ENCODE measurements around the gene TMEM114. TPM values are rescaled to one million over a fixed set of nuclear protein-coding genes. Genes with fewer than 3 reads are reported as not detected.

TMEM114 gene
- total and polyA plus RNA-seq, 4 experiments from 2014 or later: not detected

- DNase-seq: no peak
- Mint-ChIP-seq H3K27ac (no peak overlapping the region), H3K4me3 (no peak overlapping the region), H3K4me1 (no peaks in the 10 kb centered on the region), H3K27me3 (peaks cover 12 to 13% of the 10 kb centered on the region in 2 donors), H3K9me3 (peaks cover 0 to 2% (median 0%) of the 10 kb centered on the region in 8 donors), H3K36me3 (no peaks in the 10 kb centered on the region)
- POLR2A ChIA-PET (ENCODE audit: partially characterized antibody): no interaction called here
- no peak overlapping the region for H3K4me3 ChIP-seq (ENCODE audit: low read length in 2 of 2)
- H3K4me1 ChIP-seq (ENCODE audit: insufficient read depth, low read length): no peaks in the 10 kb centered on the region
- CTCF ChIA-PET (ENCODE audit: partially characterized antibody): no interaction called here
- intact Hi-C loops (cut with micrococcal nuclease): no loop called here
- no peak overlapping the region for H3K27ac ChIP-seq (ENCODE audit: low read depth, low read length)
- H3K36me3 ChIP-seq (ENCODE audit: insufficient read depth, low read length): no peaks in the 10 kb centered on the region
- H3K27me3 ChIP-seq (ENCODE audit: insufficient read depth, low read length): no peaks in the 10 kb centered on the region
- H3K9me3 ChIP-seq (ENCODE audit: control insufficient read depth in 1 of 2, low read length in 2 of 2): no peaks in the 10 kb centered on the region
Measured at GRCh38 chr16:8537691-8538342, 52.5 kb downstream of the TMEM114 start.

GRCh38 chr16:8533509-8533908 is 56.8 kb downstream of the TMEM114 start:
- H3K4me3 ChIP-seq (ENCODE audit: low read length in 2 of 2): no peak overlapping the region
- H3K4me1 Mint-ChIP-seq: no peaks in the 10 kb centered on the region
- ChIA-PET POLR2A (ENCODE audit: partially characterized antibody) (no interaction called here), CTCF (ENCODE audit: partially characterized antibody) (no interaction called here)
- H3K9me3 ChIP-seq (ENCODE audit: control insufficient read depth in 1 of 2, low read length in 2 of 2): no peaks in the 10 kb centered on the region
- no peaks in the 10 kb centered on the region for H3K36me3 ChIP-seq (ENCODE audit: insufficient read depth, low read length)
- DNase-seq: no peak
- H3K27me3 ChIP-seq (ENCODE audit: insufficient read depth, low read length): no peaks in the 10 kb centered on the region
- H3K27me3 Mint-ChIP-seq: peaks cover 13 to 14% of the 10 kb centered on the region in 2 donors
- H3K27ac ChIP-seq (ENCODE audit: low read depth, low read length): no peak overlapping the region
- no peak overlapping the region for H3K27ac Mint-ChIP-seq
- no peaks in the 10 kb centered on the region for H3K36me3 Mint-ChIP-seq
- intact Hi-C loops (cut with micrococcal nuclease): no loop called here
- H3K4me3 Mint-ChIP-seq: no peak overlapping the region
- H3K9me3 Mint-ChIP-seq: peaks cover 0 to 2% (median 0%) of the 10 kb centered on the region in 8 donors
- no peaks in the 10 kb centered on the region for H3K4me1 ChIP-seq (ENCODE audit: insufficient read depth, low read length)

- Mint-ChIP-seq H3K4me3 (peak overlapping the region in 1 of 8 donors; percentile 38), H3K27me3 (peaks cover 10 to 16% of the 10 kb centered on the region in 2 donors), H3K36me3 (no peaks in the 10 kb centered on the region), H3K9me3 (peaks cover 0 to 2% (median 0%) of the 10 kb centered on the region in 8 donors), H3K27ac (no peak overlapping the region), H3K4me1 (no peaks in the 10 kb centered on the region)
- DNase-seq: no peak
- ChIA-PET POLR2A (ENCODE audit: partially characterized antibody) (no interaction called here), CTCF (ENCODE audit: partially characterized antibody) (no interaction called here)
- no peak overlapping the region for H3K27ac ChIP-seq (ENCODE audit: low read depth, low read length)
- intact Hi-C loops (cut with micrococcal nuclease): no loop called here
- H3K36me3 ChIP-seq (ENCODE audit: insufficient read depth, low read length): no peaks in the 10 kb centered on the region
- no peaks in the 10 kb centered on the region for H3K9me3 ChIP-seq (ENCODE audit: control insufficient read depth in 1 of 2, low read length in 2 of 2)
- no peaks in the 10 kb centered on the region for H3K27me3 ChIP-seq (ENCODE audit: insufficient read depth, low read length)
- no peak overlapping the region for H3K4me3 ChIP-seq (ENCODE audit: low read length in 2 of 2)
- no peaks in the 10 kb centered on the region for H3K4me1 ChIP-seq (ENCODE audit: insufficient read depth, low read length)
Measured at GRCh38 chr16:8530752-8531384, 59.4 kb downstream of the TMEM114 start.

GRCh38 chr16:8528471-8528870 is 61.8 kb downstream of the TMEM114 start:
- Mint-ChIP-seq H3K36me3 (no peaks in the 10 kb centered on the region), H3K27me3 (peaks cover 7 to 16% of the 10 kb centered on the region in 2 donors)
- intact Hi-C loops (cut with micrococcal nuclease): no loop called here

GRCh38 chr16:8523932-8524331 is 66.4 kb downstream of the TMEM114 start:
- Histone ChIP-seq H3K9me3 (ENCODE audit: control insufficient read depth in 1 of 2, low read length in 2 of 2) (no peaks in the 10 kb centered on the region), H3K27me3 (ENCODE audit: insufficient read depth, low read length) (no peaks in the 10 kb centered on the region), H3K36me3 (ENCODE audit: insufficient read depth, low read length) (no peaks in the 10 kb centered on the region), H3K4me3 (ENCODE audit: low read length in 2 of 2) (no peak overlapping the region), H3K4me1 (ENCODE audit: insufficient read depth, low read length) (no peaks in the 10 kb centered on the region), H3K27ac (ENCODE audit: low read depth, low read length) (no peak overlapping the region)
- ChIA-PET CTCF (ENCODE audit: partially characterized antibody) (no interaction called here), POLR2A (ENCODE audit: partially characterized antibody) (no interaction called here)
- H3K27ac Mint-ChIP-seq: no peak overlapping the region
- H3K36me3 Mint-ChIP-seq: no peaks in the 10 kb centered on the region
- no peaks in the 10 kb centered on the region for H3K9me3 Mint-ChIP-seq
- H3K4me1 Mint-ChIP-seq: no peaks in the 10 kb centered on the region
- DNase-seq: no peak
- H3K4me3 Mint-ChIP-seq: no peak overlapping the region
- H3K27me3 Mint-ChIP-seq: peaks cover 6 to 9% of the 10 kb centered on the region in 2 donors
- intact Hi-C loops (cut with micrococcal nuclease): no loop called here

More at GRCh38 chr16:8528471-8528870, 61.8 kb downstream of the TMEM114 start:
- ChIA-PET POLR2A (ENCODE audit: partially characterized antibody) (no interaction called here), CTCF (ENCODE audit: partially characterized antibody) (no interaction called here)
- no peak overlapping the region for H3K4me3 Mint-ChIP-seq
- H3K27ac ChIP-seq (ENCODE audit: low read depth, low read length): no peak overlapping the region
- no peaks in the 10 kb centered on the region for H3K36me3 ChIP-seq (ENCODE audit: insufficient read depth, low read length)
- H3K4me3 ChIP-seq (ENCODE audit: low read length in 2 of 2): no peak overlapping the region
- no peaks in the 10 kb centered on the region for H3K9me3 ChIP-seq (ENCODE audit: control insufficient read depth in 1 of 2, low read length in 2 of 2)
- DNase-seq: no peak
- no peaks in the 10 kb centered on the region for H3K27me3 ChIP-seq (ENCODE audit: insufficient read depth, low read length)
- H3K9me3 Mint-ChIP-seq: peaks cover 0 to 2% (median 0%) of the 10 kb centered on the region in 8 donors
- no peaks in the 10 kb centered on the region for H3K4me1 Mint-ChIP-seq
- H3K27ac Mint-ChIP-seq: no peak overlapping the region
- H3K4me1 ChIP-seq (ENCODE audit: insufficient read depth, low read length): no peaks in the 10 kb centered on the region

- H3K4me3 ChIP-seq (ENCODE audit: low read length in 2 of 2): no peak overlapping the region
- Mint-ChIP-seq H3K36me3 (no peaks in the 10 kb centered on the region), H3K4me1 (no peaks in the 10 kb centered on the region), H3K27ac (no peak overlapping the region), H3K9me3 (no peaks in the 10 kb centered on the region), H3K27me3 (peaks cover 6 to 9% of the 10 kb centered on the region in 2 donors), H3K4me3 (no peak overlapping the region)
- no peaks in the 10 kb centered on the region for H3K27me3 ChIP-seq (ENCODE audit: insufficient read depth, low read length)
- POLR2A ChIA-PET (ENCODE audit: partially characterized antibody): no interaction called here
- DNase-seq: no peak
- no peaks in the 10 kb centered on the region for H3K36me3 ChIP-seq (ENCODE audit: insufficient read depth, low read length)
- CTCF ChIA-PET (ENCODE audit: partially characterized antibody): no interaction called here
- intact Hi-C loops (cut with micrococcal nuclease): no loop called here
- H3K4me1 ChIP-seq (ENCODE audit: insufficient read depth, low read length): no peaks in the 10 kb centered on the region
- H3K9me3 ChIP-seq (ENCODE audit: control insufficient read depth in 1 of 2, low read length in 2 of 2): no peaks in the 10 kb centered on the region
- no peak overlapping the region for H3K27ac ChIP-seq (ENCODE audit: low read depth, low read length)
Measured at GRCh38 chr16:8522757-8523156, 67.6 kb downstream of the TMEM114 start.

GRCh38 chr16:8519643-8520042 is 70.7 kb downstream of the TMEM114 start:
- Histone ChIP-seq H3K36me3 (ENCODE audit: insufficient read depth, low read length) (no peaks in the 10 kb centered on the region), H3K4me3 (ENCODE audit: low read length in 2 of 2) (no peak overlapping the region), H3K27ac (ENCODE audit: low read depth, low read length) (no peak overlapping the region), H3K9me3 (ENCODE audit: control insufficient read depth in 1 of 2, low read length in 2 of 2) (no peaks in the 10 kb centered on the region), H3K27me3 (ENCODE audit: insufficient read depth, low read length) (no peaks in the 10 kb centered on the region), H3K4me1 (ENCODE audit: insufficient read depth, low read length) (no peaks in the 10 kb centered on the region)
- Mint-ChIP-seq H3K36me3 (no peaks in the 10 kb centered on the region), H3K27ac (no peak overlapping the region), H3K27me3 (peaks cover 3 to 9% of the 10 kb centered on the region in 2 donors), H3K4me3 (no peak overlapping the region), H3K4me1 (no peaks in the 10 kb centered on the region), H3K9me3 (peaks cover 0 to 1% (median 0%) of the 10 kb centered on the region in 8 donors)
- CTCF ChIA-PET (ENCODE audit: partially characterized antibody): no interaction called here
- intact Hi-C loops (cut with micrococcal nuclease): no loop called here
- DNase-seq: no peak
- POLR2A ChIA-PET (ENCODE audit: partially characterized antibody): no interaction called here

Measured in CD4-positive, alpha-beta memory T cell (primary cell).